ENCODE results near the gene SMARCD1. TPM values are rescaled to one million over a fixed set of nuclear protein-coding genes. Genes with fewer than 3 reads are reported as not detected.

Gene SMARCD1
- total RNA-seq, 1 experiment from 2014 or later: 152 TPM

GRCh38 chr12:50079771-50080170, 5.4 kb upstream of the SMARCD1 start:
- Mint-ChIP-seq H3K27me3 (ENCODE audit: low read depth) (peaks cover 20% of the 10 kb centered on the region), H3K9me3 (no peaks in the 10 kb centered on the region), H3K4me1 (peaks cover 9 to 20% of the 10 kb centered on the region in 2 experiments), H3K36me3 (ENCODE audit: insufficient read depth in 1 of 3, low read depth in 3 of 3) (no peaks in the 10 kb centered on the region; a peak in 1 of 7 replicates), H3K27ac (no peak overlapping the region), H3K4me3 (0 out of 5 replicates have a peak overlapping the region, but pooled peaks of 1 of the 2 experiments have one; percentile 5)
- Histone ChIP-seq H3K27me3 (ENCODE audit: insufficient read depth, low read length) (no peaks in the 10 kb centered on the region), H3K79me2 (ENCODE audit: insufficient read depth, low read length) (no peaks in the 10 kb centered on the region), H3K27ac (ENCODE audit: insufficient read length, low read depth, low read length) (no peak overlapping the region), H3K14ac (ENCODE audit: insufficient read depth, low read length) (no peak overlapping the region), H3K23me2 (ENCODE audit: insufficient read length, low read depth, low read length, poor library complexity, severe bottlenecking) (no peaks in the 10 kb centered on the region), H4K91ac (ENCODE audit: insufficient read length, low read depth, low read length) (no peak overlapping the region), H4K5ac (ENCODE audit: insufficient read length, low read depth, low read length) (no peak overlapping the region), H3K23ac (ENCODE audit: insufficient read length, low read depth, low read length) (no peak overlapping the region), H2BK5ac (ENCODE audit: insufficient read length, low read length) (no peak overlapping the region), H3K9ac (ENCODE audit: extremely low read depth, insufficient read length, low read length) (no peak overlapping the region), H3K9me3 (ENCODE audit: control insufficient read depth, low read depth, low read length) (no peaks in the 10 kb centered on the region), H4K20me1 (ENCODE audit: control insufficient read depth, insufficient read depth, insufficient read length) (no peaks in the 10 kb centered on the region), H2BK20ac (ENCODE audit: low read depth, low read length, poor library complexity, severe bottlenecking) (no peak overlapping the region), H2BK12ac (ENCODE audit: insufficient read length, low read depth, low read length) (no peak overlapping the region), H2AK5ac (ENCODE audit: insufficient read length, low read length) (no peak overlapping the region), H3K79me1 (ENCODE audit: insufficient read depth, low read depth, low read length, poor library complexity, severe bottlenecking) (no peaks in the 10 kb centered on the region), H3K56ac (ENCODE audit: insufficient read length, low read depth, low read length) (no peak overlapping the region), H4K8ac (replicated peaks; ENCODE audit: insufficient read length, low read depth, low read length) (no peak overlapping the region), H3K4me1 (ENCODE audit: insufficient read depth, low read length) (no peaks in the 10 kb centered on the region), H3K18ac (ENCODE audit: insufficient read length, low read depth, low read length) (no peak overlapping the region), H3K4ac (ENCODE audit: low read depth, low read length) (no peak overlapping the region), H3K4me2 (ENCODE audit: insufficient read depth, insufficient read length, low read length) (no peak overlapping the region), H2BK15ac (ENCODE audit: low read depth, low read length) (no peak overlapping the region), H3T11ph (ENCODE audit: low read length) (no peak overlapping the region), H2BK120ac (ENCODE audit: low read depth, low read length, poor library complexity, severe bottlenecking) (no peak overlapping the region), H2AFZ (ENCODE audit: low read length) (no peak overlapping the region)
- DNase-seq: no peak
- no peak for TF ChIP-seq CTCF (conservative IDR thresholded peaks at IDR 0.05)
- WGBS (ENCODE audit: extremely low coverage, insufficient read length, low lambda C conversion rate): no CpG with 5 or more reads among the region's 5 CpGs

Data from H9 (cell line).